RKO (cell line): ENCODE results near the gene S100A4.

Experiments used
- DNase-seq: peaks from one replicate; pipeline ENCODE4 v3.0.0-alpha.2; 2016; ENCODE audit warnings: low spot score

The S100A4 gene

DNA sequence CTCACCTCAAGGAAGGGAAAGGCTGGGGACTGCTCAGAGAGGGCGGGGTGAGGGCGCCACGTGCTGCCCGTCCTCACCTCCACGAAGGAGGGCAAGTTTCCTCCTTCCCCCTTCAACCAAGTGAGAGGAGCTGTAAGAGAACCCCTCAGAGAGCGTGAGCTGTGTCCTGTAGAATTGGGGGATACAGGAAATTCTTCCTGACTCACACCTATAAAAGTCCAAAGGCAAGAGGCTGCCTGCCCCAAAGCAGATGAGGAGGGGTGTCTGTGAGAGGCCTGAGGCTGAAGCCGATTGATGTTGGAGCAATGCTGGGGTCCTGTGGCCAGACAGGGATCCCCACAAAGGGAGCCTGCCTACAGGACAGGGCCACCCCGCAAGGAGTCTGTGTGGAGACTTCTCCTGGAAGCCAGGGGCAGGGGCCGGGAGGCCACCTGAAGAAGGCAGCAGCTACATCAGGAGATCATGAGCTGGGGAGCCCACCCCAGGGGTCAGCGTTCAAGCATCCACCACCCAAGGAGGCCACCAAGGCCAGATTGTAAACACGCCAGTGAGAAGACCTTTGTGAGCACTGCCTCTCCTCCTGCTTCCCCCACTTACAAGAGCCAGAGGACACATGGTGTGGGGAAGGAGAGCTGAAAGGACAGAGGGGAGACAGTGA is 37.6 kb downstream of the S100A4 start:
- DNase-seq = no peak

DNA sequence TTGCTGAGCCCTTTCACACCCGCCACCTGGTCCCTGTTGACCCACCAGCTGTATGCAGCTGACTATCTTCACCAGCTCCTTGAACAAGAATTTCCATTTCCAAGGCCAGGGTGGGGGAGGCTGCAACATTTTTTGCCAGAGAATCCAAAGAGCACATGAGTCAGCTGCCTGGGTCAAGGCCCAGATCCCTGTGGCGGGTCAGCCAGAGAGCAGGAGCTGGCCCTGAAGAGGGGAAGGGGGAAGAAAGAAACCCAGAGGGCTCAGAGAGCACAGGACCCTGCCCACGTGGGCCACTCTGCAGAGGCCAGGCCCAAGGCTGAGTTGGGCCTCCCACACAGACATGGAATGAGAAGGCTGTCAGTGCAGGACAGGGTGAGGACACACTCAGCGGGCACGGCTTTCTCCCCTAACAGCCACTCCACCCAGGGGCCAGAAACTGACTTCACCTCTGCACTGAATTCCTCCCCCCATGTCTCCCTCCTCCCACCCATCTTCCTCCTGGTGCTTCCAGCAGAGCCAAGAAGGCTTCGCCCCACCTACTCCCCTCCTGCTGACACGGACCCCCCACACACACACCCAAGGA is 38.7 kb downstream of the S100A4 start:
- DNase-seq = peak; percentile 21

DNA sequence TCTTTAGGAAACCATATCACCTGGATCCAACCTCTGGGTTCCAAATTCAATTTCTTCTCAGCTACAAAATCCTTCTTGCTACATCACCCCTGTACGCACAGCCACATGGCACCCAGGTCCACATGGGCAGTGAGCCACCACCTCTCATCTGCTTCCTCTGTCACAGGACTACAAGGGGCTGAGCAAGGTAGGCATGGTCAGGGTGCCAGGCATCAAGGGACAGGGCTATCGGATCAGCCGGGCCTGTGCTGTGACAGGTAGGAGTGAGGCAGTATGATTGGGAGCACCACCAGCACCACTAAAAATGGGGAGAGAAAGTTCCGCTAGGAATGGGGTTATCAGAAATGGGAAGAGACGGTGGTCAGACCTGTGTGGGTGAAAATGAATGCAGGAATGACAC is 39.2 kb downstream of the S100A4 start:
- DNase-seq = no peak

- no peak for DNase-seq
Observed at GRCh38 chr1:153505576-153505975, 40.0 kb downstream of the S100A4 start.

DNA sequence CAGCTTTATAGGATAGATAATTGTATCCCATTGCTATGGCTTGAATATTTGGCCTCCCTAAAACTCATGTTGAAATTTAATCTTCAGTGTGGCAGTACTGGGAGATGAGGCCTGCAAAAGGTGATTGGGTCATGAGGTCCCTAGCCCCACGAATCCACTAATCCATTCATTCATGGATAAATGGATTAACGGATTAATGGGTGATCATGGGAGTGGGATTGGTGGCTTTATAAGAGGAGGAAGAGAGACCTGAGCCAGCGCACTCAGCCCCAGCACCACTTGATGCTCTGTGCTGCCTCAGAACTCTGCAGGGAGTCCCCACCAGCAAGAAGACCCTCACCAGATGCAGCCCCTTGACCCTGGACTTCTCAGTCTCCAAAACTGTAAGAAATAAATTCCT is 41.8 kb downstream of the S100A4 start:
- no peak for DNase-seq

DNA sequence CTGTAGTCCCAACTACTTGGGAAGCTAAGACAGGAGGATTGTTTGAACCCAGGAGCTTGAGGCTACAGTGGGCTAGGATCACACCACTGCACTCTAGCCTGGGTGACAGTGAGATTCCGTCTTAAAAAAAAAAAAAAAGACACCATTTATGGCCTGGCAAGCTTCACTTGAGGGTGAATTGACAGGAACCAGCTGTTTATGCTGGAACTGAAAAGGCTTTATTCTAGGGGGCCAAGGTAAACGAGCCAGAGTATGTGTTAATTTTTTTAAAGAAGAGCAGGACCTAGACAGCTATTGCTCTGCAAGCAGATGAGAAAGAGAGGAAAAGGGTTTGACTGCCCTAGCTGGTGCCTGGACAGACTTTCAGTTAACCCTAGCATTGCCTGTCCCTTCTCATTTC is 46.9 kb downstream of the S100A4 start:
- no peak for DNase-seq

- DNase-seq = no peak
Observed at GRCh38 chr1:153495536-153495935, 50.1 kb downstream of the S100A4 start.

GRCh38 chr1:153494976-153495535 is 50.5 kb downstream of the S100A4 start:
- DNase-seq = peak; percentile 64
